Uterus (tissue), 2 donors: Measurements from ENCODE around the gene HSPA14.
"Not testable (repeated sequence)": the region's sequence is repeated elsewhere in the genome, so short reads cannot be mapped to it uniquely, and the experiment has no call there.

Source experiments
- CTCF ChIP-seq, 4 experiments: fragments of 200-600 bp in 2 of 4; fragments of 450-650 bp in 2 of 4; sonication (generic) in 2 of 4; IDR thresholded peaks; one replicate each; pipeline ENCODE4 v1.5.1; 2016 to 2019; ENCODE audit warnings: antibody characterized with exemption in 4 of 4, mild to moderate bottlenecking in 2 of 4, moderate library complexity in 1 of 4
- POLR2A ChIP-seq, 2 donors: fragments of 450-650 bp; IDR thresholded peaks; one replicate each; pipeline ENCODE4 v1.6.1; 2016; ENCODE audit warnings: antibody characterized with exemption in 2 of 2, mild to moderate bottlenecking in 1 of 2, moderate library complexity in 1 of 2

- not testable (repeated sequence) for TF ChIP-seq CTCF, POLR2A (IDR thresholded peaks at IDR 0.05)
These were observed 21.4 kb upstream of the HSPA14 start for GRCh38 chr10:14816717-14817116.
